Activated CD4-positive, alpha-beta T cell treated with anti-CD3 and anti-CD28 coated beads for 36 hours (primary cell): Measurements from ENCODE around the gene VCX3A. TPM values are rescaled to one million over a fixed set of nuclear protein-coding genes. Genes with fewer than 3 reads are reported as not detected.
"Not testable (repeated sequence)": the region's sequence is repeated elsewhere in the genome, so short reads cannot be mapped to it uniquely, and the experiment has no call there.

Experiments
- ATAC-seq: fragments of 200-7000 bp; cut with Tn5 transposase; one replicate; pipeline ENCODE4 v1.10.0; 2021; ENCODE audit warnings: mild to moderate bottlenecking, moderate library complexity
- CTCF ChIA-PET: fragments of 350-600 bp; sonication (Branson Sonifier 250); formaldehyde crosslinking; loops from one replicate; lab custom pipeline; 2021; ENCODE audit warnings: antibody characterized with exemption; lab: Charles Lee
- POLR2A ChIA-PET: fragments of 350-600 bp; sonication (Branson Sonifier 250); formaldehyde crosslinking; loops from one replicate; lab custom pipeline; 2021; ENCODE audit warnings: antibody characterized with exemption, inconsistent platforms; lab: Charles Lee
- DNase-seq: peaks from one replicate; pipeline ENCODE4 v3.0.0-alpha.2; 2020
- H3K27ac Mint-ChIP-seq: one replicate; pipeline ENCODE4 v1.8.0; 2021; ENCODE audit warnings: mixed read lengths
- H3K27me3 Mint-ChIP-seq: one replicate; pipeline ENCODE4 v1.8.0; 2021; ENCODE audit warnings: mixed read lengths
- H3K36me3 Mint-ChIP-seq: one replicate; pipeline ENCODE4 v1.8.0; 2021; ENCODE audit warnings: low read depth, mixed read lengths
- H3K4me1 Mint-ChIP-seq: one replicate; pipeline ENCODE4 v1.8.0; 2021; ENCODE audit warnings: mixed read lengths
- H3K4me3 Mint-ChIP-seq: one replicate; pipeline ENCODE4 v1.8.0; 2021; ENCODE audit warnings: mild to moderate bottlenecking, moderate library complexity, mixed read lengths
- H3K9me3 Mint-ChIP-seq: one replicate; pipeline ENCODE4 v1.8.0; 2021; ENCODE audit warnings: low read depth, mixed read lengths
- intact Hi-C, 2 experiments: fragments of 100-400 bp; cut with DNase I in 1 of 2; cut with micrococcal nuclease in 1 of 2; formaldehyde crosslinking; loops; one replicate each; pipeline versions ENCODE4 v1.14.2 to v1.15.1; 2022 to 2024; cut with DNase I, micrococcal nuclease
- total RNA-seq, 2 experiments: library from RNA; stranded (reverse); gene quantifications; one replicate each; pipeline ENCODE4 v1.2.3, GENCODE V29; 2021

VCX3A gene
- not detected for total RNA-seq

GRCh38 chrX:6535018-6535417 is at the start of gene VCX3A:
Gene VCX3A (minus strand): TSS chrX:6535118. CDS start chrX:6534497, 621 bp downstream.
- ATAC-seq, CTCF ChIA-PET, H3K36me3 Mint-ChIP-seq, intact Hi-C loops, H3K9me3 Mint-ChIP-seq, H3K4me3 Mint-ChIP-seq, H3K27me3 Mint-ChIP-seq, H3K4me1 Mint-ChIP-seq, DNase-seq, H3K27ac Mint-ChIP-seq, POLR2A ChIA-PET: not testable (repeated sequence)

DNA sequence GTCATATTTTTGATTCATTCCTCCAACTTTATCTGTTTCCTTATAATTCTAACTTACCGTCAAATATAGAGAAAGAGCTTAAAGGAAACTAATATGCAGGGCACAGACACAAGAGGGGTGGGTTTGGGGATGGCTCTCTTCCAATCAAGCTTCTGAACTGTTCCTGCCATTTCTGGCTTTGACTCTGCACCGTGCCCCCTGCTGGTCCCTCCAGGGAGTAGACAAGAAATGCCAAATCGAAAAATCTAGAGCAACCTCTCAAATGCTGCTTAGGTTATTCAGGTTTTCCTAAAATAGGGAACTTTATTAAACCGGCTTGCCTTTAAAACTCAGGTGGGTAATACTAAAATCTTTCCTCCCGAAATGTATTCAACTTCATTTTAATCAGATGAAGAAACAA is 39.8 kb upstream of the VCX3A start:
- no peak for ATAC-seq
- CTCF ChIA-PET = no interaction called here
- peak; percentile 11 for DNase-seq
- no peaks in the 10 kb centered on the region for H3K9me3 Mint-ChIP-seq
- H3K36me3 Mint-ChIP-seq = no peaks in the 10 kb centered on the region
- POLR2A ChIA-PET = no interaction called here
- H3K27me3 Mint-ChIP-seq = no peaks in the 10 kb centered on the region
- H3K4me1 Mint-ChIP-seq = no peaks in the 10 kb centered on the region
- no peak overlapping the region for H3K4me3 Mint-ChIP-seq
- intact Hi-C loops = no loop called here
- H3K27ac Mint-ChIP-seq = no peak overlapping the region

DNA sequence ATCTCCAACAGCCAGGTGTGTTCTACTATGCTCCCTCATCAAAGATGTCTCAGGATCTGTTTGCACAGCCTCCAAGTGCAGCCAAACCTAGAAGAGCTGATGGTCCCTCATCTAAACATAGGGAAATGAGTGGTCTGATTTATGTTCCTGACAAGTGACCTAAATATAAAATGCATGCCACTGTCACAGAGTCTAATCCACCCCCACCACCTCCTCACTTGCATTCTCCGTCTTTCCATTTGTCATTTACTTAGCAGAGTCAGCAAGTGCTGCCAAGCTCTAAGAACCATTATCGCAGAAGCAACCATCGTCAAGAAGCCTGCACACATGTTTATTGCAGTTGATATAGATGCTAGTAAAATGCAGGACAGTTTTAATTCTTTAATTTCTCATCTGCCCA is 33.1 kb upstream of the VCX3A start:
- H3K36me3 Mint-ChIP-seq = no peaks in the 10 kb centered on the region
- POLR2A ChIA-PET = no interaction called here
- H3K9me3 Mint-ChIP-seq = no peaks in the 10 kb centered on the region
- ATAC-seq (no peak), DNase-seq (no peak)
- intact Hi-C loops = no loop called here
- no peaks in the 10 kb centered on the region for H3K27me3 Mint-ChIP-seq
- CTCF ChIA-PET = no interaction called here
- no peak overlapping the region for H3K27ac Mint-ChIP-seq
- no peak overlapping the region for H3K4me3 Mint-ChIP-seq
- H3K4me1 Mint-ChIP-seq = no peaks in the 10 kb centered on the region

- Mint-ChIP-seq H3K27me3 (no peaks in the 10 kb centered on the region), H3K4me3 (no peak overlapping the region), H3K4me1 (no peaks in the 10 kb centered on the region), H3K9me3 (peaks cover 2% of the 10 kb centered on the region), H3K27ac (no peak overlapping the region), H3K36me3 (no peaks in the 10 kb centered on the region)
- DNase-seq (no peak), ATAC-seq (no peak)
- CTCF ChIA-PET = no interaction called here
- intact Hi-C loops = no loop called here
- POLR2A ChIA-PET = no interaction called here
Measured at GRCh38 chrX:6558979-6559378, 24.1 kb upstream of the VCX3A start.

GRCh38 chrX:6557690-6558089 is 22.8 kb upstream of the VCX3A start:
- intact Hi-C loops = no loop called here
- Mint-ChIP-seq H3K4me1 (no peaks in the 10 kb centered on the region), H3K4me3 (no peak overlapping the region), H3K27me3 (no peaks in the 10 kb centered on the region), H3K36me3 (no peaks in the 10 kb centered on the region), H3K27ac (no peak overlapping the region), H3K9me3 (peaks cover 2% of the 10 kb centered on the region)
- DNase-seq (no peak), ATAC-seq (no peak)
- CTCF ChIA-PET = no interaction called here
- POLR2A ChIA-PET = no interaction called here

DNA sequence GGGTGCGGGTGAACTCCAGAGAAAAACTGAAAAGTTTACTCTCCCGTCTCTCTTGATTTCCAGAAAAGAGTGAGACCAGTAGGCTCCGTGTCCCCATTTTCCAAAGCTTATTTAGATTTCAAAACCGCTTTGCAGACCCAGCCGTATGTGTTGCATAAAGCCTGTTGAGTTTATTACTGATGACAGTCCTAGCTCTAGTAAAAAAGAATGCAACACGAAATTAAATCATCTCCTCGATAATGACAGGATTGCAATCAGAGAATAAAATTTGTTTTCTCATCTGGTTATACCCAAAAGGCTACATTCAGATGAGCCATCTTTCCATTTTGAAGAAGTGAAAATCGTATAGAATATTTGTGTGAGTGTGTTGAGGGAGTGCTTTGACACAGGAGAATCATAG is 16.1 kb upstream of the VCX3A start:
- CTCF ChIA-PET = no interaction called here

GRCh38 chrX:6545712-6546111 is 10.8 kb upstream of the VCX3A start:
- no peaks in the 10 kb centered on the region for H3K9me3 Mint-ChIP-seq
- ATAC-seq = no peak
- POLR2A ChIA-PET = no interaction called here
- intact Hi-C loops = no loop called here
- no peak overlapping the region for H3K4me3 Mint-ChIP-seq
- no peak for DNase-seq
- no peak overlapping the region for H3K27ac Mint-ChIP-seq
- H3K27me3 Mint-ChIP-seq = no peaks in the 10 kb centered on the region
- CTCF ChIA-PET = no interaction called here
- no peaks in the 10 kb centered on the region for H3K36me3 Mint-ChIP-seq
- peaks cover 3% of the 10 kb centered on the region for H3K4me1 Mint-ChIP-seq

More for the DNA sequence above, 16.1 kb upstream of the VCX3A start:
- H3K4me3 Mint-ChIP-seq = no peak overlapping the region
- H3K27ac Mint-ChIP-seq = no peak overlapping the region
- H3K9me3 Mint-ChIP-seq = peaks cover 2% of the 10 kb centered on the region
- no peak for DNase-seq
- intact Hi-C loops = no loop called here
- POLR2A ChIA-PET = no interaction called here
- H3K4me1 Mint-ChIP-seq = no peaks in the 10 kb centered on the region
- H3K27me3 Mint-ChIP-seq = no peaks in the 10 kb centered on the region
- H3K36me3 Mint-ChIP-seq = no peaks in the 10 kb centered on the region
- no peak for ATAC-seq

DNA sequence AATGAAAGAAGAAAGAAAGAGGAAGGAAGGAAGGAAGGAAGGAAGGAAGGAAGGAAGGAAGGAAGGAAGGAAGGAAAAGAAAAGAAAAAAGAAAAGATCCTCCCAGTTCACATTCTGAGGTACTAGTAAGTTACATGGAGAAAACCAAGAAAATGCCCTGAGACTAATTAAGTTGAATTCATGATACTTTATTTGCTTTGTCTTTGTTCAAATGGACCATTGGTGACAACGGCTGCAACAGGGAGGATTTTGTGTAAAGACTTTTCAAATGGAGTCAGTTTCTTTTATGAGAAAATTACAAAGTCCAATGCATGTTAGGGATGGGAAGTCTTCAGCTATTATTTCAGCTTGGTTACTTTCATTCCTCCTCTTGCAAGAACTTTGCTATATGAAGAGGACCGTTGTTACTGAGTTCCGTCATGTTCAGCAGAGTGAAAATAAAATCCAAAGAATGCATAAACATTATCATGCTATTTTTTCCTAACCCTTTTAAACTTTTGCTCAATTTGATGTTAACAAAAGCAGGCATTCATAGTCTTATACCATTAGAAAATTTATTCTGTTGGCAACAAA is 8.3 kb downstream of the VCX3A start:
- H3K36me3 Mint-ChIP-seq = no peaks in the 10 kb centered on the region
- H3K9me3 Mint-ChIP-seq = no peaks in the 10 kb centered on the region
- no peaks in the 10 kb centered on the region for H3K27me3 Mint-ChIP-seq
- no peak overlapping the region for H3K27ac Mint-ChIP-seq
- no peaks in the 10 kb centered on the region for H3K4me1 Mint-ChIP-seq
- ATAC-seq (no peak), DNase-seq (no peak)
- H3K4me3 Mint-ChIP-seq = no peak overlapping the region
- intact Hi-C loops = no loop called here
- POLR2A ChIA-PET = no interaction called here
- CTCF ChIA-PET = no interaction called here

DNA sequence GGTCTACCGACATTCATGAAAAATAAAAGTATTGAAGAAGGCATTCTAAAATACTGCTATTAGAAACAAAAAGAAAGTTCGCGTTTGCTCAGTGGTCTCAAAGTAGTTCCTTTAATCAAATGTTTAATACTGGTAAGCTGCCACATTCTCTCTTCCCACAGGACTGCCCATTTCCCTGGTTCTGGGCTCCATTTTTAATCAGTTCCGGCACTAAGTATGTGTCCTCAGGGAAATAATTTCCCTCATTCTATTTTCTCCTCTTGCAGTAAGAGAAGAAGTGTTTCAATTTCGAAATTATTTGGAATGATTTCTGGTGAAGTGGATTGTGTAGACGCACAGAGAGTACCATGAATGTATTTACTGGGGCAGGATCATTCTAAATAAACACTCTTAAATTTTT is 17.5 kb downstream of the VCX3A start:
- intact Hi-C loops = no loop called here
- ATAC-seq = no peak
- ChIA-PET POLR2A (no interaction called here), CTCF (no interaction called here)
- Mint-ChIP-seq H3K36me3 (no peaks in the 10 kb centered on the region), H3K9me3 (no peaks in the 10 kb centered on the region), H3K27ac (no peak overlapping the region), H3K4me3 (no peak overlapping the region), H3K4me1 (no peaks in the 10 kb centered on the region), H3K27me3 (no peaks in the 10 kb centered on the region)
- no peak for DNase-seq

DNA sequence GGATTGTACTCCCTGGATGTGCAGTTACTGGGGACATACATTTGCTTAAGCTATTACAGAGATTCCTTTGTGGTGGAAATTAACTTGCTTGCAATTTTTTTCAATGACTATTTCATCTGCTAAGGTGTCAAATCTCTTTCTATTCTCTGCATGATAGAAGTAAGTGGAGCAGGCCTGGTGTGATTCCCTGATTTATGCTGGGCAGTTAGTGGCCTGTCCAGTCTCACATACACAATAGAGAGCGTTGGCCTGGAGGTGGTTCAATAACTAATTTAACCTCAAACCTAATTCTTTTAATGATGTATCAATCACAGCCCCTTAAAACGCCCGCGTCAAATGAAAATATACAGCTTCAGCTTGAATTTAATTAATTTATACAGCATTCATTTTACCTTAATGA is 28.5 kb downstream of the VCX3A start:
- ATAC-seq (no peak), DNase-seq (no peak)
- Mint-ChIP-seq H3K9me3 (no peaks in the 10 kb centered on the region), H3K4me3 (no peak overlapping the region), H3K27me3 (no peaks in the 10 kb centered on the region), H3K4me1 (no peaks in the 10 kb centered on the region), H3K27ac (no peak overlapping the region), H3K36me3 (no peaks in the 10 kb centered on the region)
- CTCF ChIA-PET = no interaction called here
- intact Hi-C loops = no loop called here
- POLR2A ChIA-PET = no interaction called here

DNA sequence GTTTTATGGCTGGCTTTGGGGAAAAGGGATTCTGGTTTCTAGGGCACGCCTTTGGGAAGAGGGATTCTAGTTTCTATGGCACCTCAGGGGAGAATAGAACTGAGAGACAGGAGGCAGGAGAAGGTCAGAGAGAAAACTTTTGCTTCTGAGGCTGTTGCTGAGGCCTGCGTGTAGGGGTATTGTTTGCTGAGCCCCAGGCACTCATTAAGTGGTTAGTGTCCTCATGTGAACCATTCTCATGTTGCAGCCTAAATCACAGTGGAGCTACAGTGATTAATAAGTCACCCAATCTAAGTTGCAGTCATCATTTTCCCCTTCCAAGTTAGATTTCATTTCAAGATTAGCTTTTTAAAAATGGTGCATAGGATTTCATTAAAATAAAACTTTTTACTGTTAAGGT is 29.0 kb downstream of the VCX3A start:
- DNase-seq = no peak
- Mint-ChIP-seq H3K4me1 (no peaks in the 10 kb centered on the region), H3K27ac (no peak overlapping the region), H3K9me3 (no peaks in the 10 kb centered on the region), H3K36me3 (no peaks in the 10 kb centered on the region), H3K4me3 (no peak overlapping the region), H3K27me3 (no peaks in the 10 kb centered on the region)
- ChIA-PET POLR2A (no interaction called here), CTCF (no interaction called here)
- intact Hi-C loops = no loop called here
- ATAC-seq = no peak

DNA sequence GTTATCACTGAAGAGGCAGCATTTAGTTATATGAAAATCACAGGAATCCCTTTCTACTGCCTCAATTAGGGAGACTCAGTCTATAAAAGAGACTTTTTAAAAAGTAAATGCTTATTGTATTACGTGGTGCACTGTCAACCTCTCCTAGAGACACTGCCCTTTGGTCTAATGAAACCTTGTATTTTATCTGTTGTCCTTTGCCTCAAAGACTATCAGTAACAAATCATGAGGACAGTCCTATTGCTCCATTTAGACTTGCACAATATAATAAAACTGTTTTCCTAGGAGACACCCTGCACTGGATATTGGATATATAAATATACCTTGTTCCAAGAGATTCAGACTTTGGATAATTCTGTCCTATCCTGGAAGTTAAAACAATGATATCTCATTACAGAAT is 34.2 kb downstream of the VCX3A start:
- Mint-ChIP-seq H3K36me3 (no peaks in the 10 kb centered on the region), H3K27ac (no peak overlapping the region), H3K4me1 (no peaks in the 10 kb centered on the region), H3K4me3 (no peak overlapping the region), H3K27me3 (no peaks in the 10 kb centered on the region), H3K9me3 (no peaks in the 10 kb centered on the region)
- ATAC-seq (no peak), DNase-seq (no peak)
- ChIA-PET POLR2A (no interaction called here), CTCF (no interaction called here)
- intact Hi-C loops = no loop called here

DNA sequence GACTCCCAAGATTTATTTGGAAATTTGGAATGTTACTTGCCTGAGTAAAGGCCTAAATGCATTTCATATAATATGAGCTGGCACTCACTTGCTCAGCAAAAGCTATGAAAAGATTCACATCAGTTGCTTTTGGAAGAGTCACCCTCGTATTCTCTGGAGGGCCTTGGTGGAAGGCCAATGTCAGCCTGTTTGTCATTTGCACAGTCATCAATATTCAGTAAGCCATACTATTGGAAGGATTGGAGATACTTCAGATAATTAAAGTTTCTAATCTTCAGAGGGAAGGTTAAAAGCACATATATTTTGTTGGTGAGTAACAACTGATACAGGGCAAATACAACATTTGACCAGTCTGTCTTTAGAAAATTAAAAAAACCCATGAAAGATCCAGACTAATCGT is 36.6 kb downstream of the VCX3A start:
- DNase-seq = no peak
- POLR2A ChIA-PET = no interaction called here
- ATAC-seq = no peak
- Mint-ChIP-seq H3K4me3 (no peak overlapping the region), H3K9me3 (no peaks in the 10 kb centered on the region), H3K36me3 (no peaks in the 10 kb centered on the region), H3K27me3 (no peaks in the 10 kb centered on the region), H3K27ac (no peak overlapping the region), H3K4me1 (no peaks in the 10 kb centered on the region)
- intact Hi-C loops = no loop called here
- CTCF ChIA-PET = no interaction called here
